Left lung (tissue), 10 donors: ENCODE measurements around the gene ASB8. TPM values are rescaled to one million over a fixed set of nuclear protein-coding genes. Genes with fewer than 3 reads are reported as not detected.
A peak's percentile ranks its signal among the peaks of the same experiment; 100 is the strongest.
"Not testable (repeated sequence)": the region's sequence is repeated elsewhere in the genome, so short reads cannot be mapped to it uniquely, and the experiment has no call there.

Source experiments
- ATAC-seq: fragments of 200-7000 bp; cut with Tn5 transposase; one replicate; pipeline ENCODE4 v1.9.1; 2020; ENCODE audit warnings: moderate library complexity
- DNase-seq, 4 donors: peaks; one replicate each; pipeline ENCODE4 v3.0.0-alpha.2; 2013 to 2020
- H3K27ac ChIP-seq, 2 donors: fragments of 200-600 bp; sonication (generic) in 1 of 2; one replicate each; pipeline versions ENCODE4 v1.5.0 to v1.8.0; 2020 to 2021
- H3K27me3 ChIP-seq, 2 donors: fragments of 200-600 bp; sonication (generic) in 1 of 2; one replicate each; pipeline versions ENCODE4 v1.5.0 to v1.8.0; 2020 to 2021
- H3K36me3 ChIP-seq, 2 donors: fragments of 200-600 bp; sonication (generic) in 1 of 2; one replicate each; pipeline versions ENCODE4 v1.5.0 to v1.8.0; 2020 to 2021
- H3K4me1 ChIP-seq, 2 donors: fragments of 200-600 bp; one replicate each; pipeline ENCODE4 v1.8.0; 2021
- H3K4me3 ChIP-seq, 2 donors: fragments of 200-600 bp; sonication (generic) in 1 of 2; one replicate each; pipeline versions ENCODE4 v1.5.0 to v1.8.0; 2020 to 2021; ENCODE audit warnings: mild to moderate bottlenecking in 1 of 2
- H3K9me3 ChIP-seq, 2 donors: fragments of 200-600 bp; sonication (generic) in 1 of 2; one replicate each; pipeline versions ENCODE4 v1.5.0 to v1.8.0; 2020 to 2021
- intact Hi-C, 2 donors: fragments of 100-400 bp; cut with DNase I; formaldehyde crosslinking; loops; one replicate each; pipeline versions ENCODE4 v1.11.2 to v1.14.2; 2022
- polyA plus RNA-seq, 6 donors: library from polyadenylated mRNA; unstranded; fragments of 120-200 nt; gene quantifications; one replicate each; pipeline ENCODE4 v1.2.1, GENCODE V29; 2013; ENCODE audit not compliant: insufficient read length in 6 of 6
- total RNA-seq, 2 donors: library from RNA; stranded (reverse); fragmentation: NEBNext Ultra II Directional; extraction: Animal tissue kit (Norgen Biotek cat#: 25700); gene quantifications; one replicate each; pipeline ENCODE4 v1.2.1, GENCODE V29; 2021
- TF ChIP-seq, protein P1 (sequence below), 2 donors: fragments of 200-600 bp; sonication (generic) in 1 of 2; IDR thresholded peaks; one replicate each; pipeline versions ENCODE4 v1.5.0 to v1.8.0; 2021; ENCODE audit warnings: antibody characterized with exemption in 2 of 2
- donor health status: DM: no; HTN: yes; CAD: no.
- donor health status: DM: no; HTN: no; CAD: no.

Gene ASB8
- total and polyA plus RNA-seq, 8 donors = 26.8 to 44.5 (median 36.3) TPM

DNA sequence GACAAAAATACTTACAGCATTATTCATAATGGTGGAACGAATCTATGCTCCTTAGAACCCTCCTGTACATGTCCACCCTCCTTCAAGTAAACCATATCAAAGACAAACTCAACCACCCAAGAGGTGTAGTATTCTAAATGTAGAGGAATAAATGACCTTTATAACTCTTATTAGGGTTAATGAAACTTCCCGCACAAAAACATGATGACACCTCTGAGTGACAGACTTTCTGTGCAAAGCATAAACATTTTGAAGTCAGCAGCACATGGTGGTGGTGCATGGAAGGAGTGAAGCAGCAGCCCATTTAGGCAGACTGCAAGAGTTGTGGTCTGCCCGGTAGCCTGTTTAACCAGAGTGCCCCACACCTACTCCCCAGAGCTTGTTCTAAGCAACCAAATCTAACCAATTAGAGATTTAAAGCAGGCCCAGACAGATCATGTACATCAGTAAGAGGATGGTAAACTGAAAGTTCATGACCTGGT, 615 bp upstream of the ASB8 start:
- H3K36me3 ChIP-seq = peaks cover 0 to 5% of the 10 kb centered on the region in 2 donors
- peaks cover 0 to 18% of the 10 kb centered on the region in 2 donors for H3K4me1 ChIP-seq
- no peak for DNase-seq
- H3K27ac ChIP-seq = peak overlapping the region; percentile 83 to 89
- H3K27me3 ChIP-seq = no peaks in the 10 kb centered on the region
- TF ChIP-seq, protein P1, sequence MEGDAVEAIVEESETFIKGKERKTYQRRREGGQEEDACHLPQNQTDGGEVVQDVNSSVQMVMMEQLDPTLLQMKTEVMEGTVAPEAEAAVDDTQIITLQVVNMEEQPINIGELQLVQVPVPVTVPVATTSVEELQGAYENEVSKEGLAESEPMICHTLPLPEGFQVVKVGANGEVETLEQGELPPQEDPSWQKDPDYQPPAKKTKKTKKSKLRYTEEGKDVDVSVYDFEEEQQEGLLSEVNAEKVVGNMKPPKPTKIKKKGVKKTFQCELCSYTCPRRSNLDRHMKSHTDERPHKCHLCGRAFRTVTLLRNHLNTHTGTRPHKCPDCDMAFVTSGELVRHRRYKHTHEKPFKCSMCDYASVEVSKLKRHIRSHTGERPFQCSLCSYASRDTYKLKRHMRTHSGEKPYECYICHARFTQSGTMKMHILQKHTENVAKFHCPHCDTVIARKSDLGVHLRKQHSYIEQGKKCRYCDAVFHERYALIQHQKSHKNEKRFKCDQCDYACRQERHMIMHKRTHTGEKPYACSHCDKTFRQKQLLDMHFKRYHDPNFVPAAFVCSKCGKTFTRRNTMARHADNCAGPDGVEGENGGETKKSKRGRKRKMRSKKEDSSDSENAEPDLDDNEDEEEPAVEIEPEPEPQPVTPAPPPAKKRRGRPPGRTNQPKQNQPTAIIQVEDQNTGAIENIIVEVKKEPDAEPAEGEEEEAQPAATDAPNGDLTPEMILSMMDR (IDR thresholded peaks at IDR 0.05) = peak in 1 of 2 donors; percentile 5
- intact Hi-C loops = loop anchor here in 1 of 2 donors (5.0 kb wide), 1 partner anchor 51 kb away; the partner anchor contains the start of gene SENP1
- H3K4me3 ChIP-seq = peak overlapping the region; percentile 78 to 97
- no peak for ATAC-seq
- H3K9me3 ChIP-seq = no peaks in the 10 kb centered on the region

DNA sequence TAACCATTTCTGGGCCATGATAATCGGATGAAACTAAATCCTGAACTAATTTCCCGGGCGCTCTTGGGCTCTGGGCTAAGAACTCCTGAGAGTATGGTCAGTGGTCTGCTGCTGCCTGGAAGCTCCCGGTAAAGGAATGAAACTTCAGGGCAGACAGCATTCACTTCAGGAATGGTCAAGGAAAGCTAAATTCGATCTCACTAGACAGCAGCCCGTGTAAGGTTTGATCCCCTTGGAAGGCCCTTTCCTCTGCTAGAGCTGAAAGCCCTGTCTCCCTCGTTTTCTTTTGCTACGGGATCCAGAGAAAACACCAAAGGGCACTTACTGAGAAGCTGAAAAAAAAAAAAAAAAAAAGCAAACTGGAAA, 680 bp downstream of the ASB8 start:
- ATAC-seq (no peak), DNase-seq (no peak)
- Histone ChIP-seq H3K36me3 (peaks cover 0 to 18% of the 10 kb centered on the region in 2 donors), H3K9me3 (no peaks in the 10 kb centered on the region), H3K27me3 (no peaks in the 10 kb centered on the region), H3K27ac (peak overlapping the region in 1 of 2 donors; percentile 89), H3K4me3 (peak overlapping the region; percentile 78 to 97), H3K4me1 (peaks cover 0 to 18% of the 10 kb centered on the region in 2 donors)
- TF ChIP-seq, protein P1 (IDR thresholded peaks at IDR 0.05) = no peak
- intact Hi-C loops = loop anchor here in 1 of 2 donors (5.0 kb wide), 1 partner anchor 49 kb away; the partner anchor contains the start of gene SENP1

DNA sequence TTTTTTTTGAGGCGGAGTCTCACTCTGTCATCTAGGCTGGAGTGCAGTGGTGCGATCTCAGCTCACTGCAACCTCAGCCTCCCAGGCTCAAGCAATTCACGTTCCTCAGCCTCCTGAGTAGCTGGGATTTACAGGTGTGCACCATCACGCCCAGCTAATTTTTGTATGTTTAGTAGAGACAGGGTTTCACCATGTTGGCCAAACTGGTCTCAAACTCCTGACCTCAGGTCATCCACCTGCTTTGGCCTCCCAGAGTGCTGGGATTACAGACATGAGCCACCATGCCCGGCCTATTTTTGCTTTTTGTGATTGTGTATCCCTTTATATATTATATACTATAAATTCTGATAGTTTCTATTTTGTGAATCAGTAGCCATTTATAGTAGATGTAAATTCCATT, 1.5 kb downstream of the ASB8 start:
- H3K4me3 ChIP-seq, ATAC-seq, H3K27me3 ChIP-seq, H3K27ac ChIP-seq, DNase-seq, H3K9me3 ChIP-seq: not testable (repeated sequence)
- Histone ChIP-seq H3K36me3 (peaks cover 0 to 27% of the 10 kb centered on the region in 2 donors), H3K4me1 (peaks cover 0 to 18% of the 10 kb centered on the region in 2 donors)
- intact Hi-C loops = loop anchor here in 1 of 2 donors (2.0 to 5.0 kb wide), 2 partner anchors 29 to 48 kb away; partner anchors contain the start of gene SENP1

DNA sequence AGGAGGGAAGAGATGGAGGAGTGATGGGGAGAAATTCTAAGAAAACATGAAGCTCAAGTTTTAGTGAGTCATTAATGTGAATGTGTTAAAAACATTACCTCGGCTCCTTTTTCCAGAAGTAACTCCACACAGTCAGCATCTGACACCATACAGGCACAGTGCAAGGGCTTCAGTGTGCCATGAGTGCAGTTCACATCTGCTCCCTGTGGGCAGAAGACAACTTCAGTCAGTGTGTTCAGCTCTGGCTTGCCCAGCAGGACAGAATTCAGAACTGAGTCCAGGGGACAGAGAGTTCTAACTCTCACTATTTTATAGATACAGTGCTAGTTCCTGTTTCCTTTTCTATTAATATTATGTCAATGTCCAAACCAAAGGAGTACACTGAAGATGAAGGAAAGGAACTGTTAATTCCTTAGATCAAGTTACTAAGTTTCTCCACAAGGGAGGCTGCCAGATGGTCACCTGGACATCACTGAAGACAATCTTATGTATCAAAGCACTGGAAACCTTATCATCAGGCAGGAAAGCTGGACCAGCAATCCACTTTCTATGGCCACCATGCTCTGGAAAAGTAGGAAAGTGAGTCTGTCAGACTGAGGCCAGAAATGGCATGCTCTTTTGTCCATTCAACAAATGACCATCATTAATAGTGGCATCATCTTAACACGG, 6.1 kb downstream of the ASB8 start:
- intact Hi-C loops = no loop called here
- TF ChIP-seq, protein P1 (IDR thresholded peaks at IDR 0.05) = no peak
- Histone ChIP-seq H3K4me1 (peaks cover 0 to 7% of the 10 kb centered on the region in 2 donors), H3K27ac (no peak overlapping the region), H3K36me3 (peaks cover 0 to 72% of the 10 kb centered on the region in 2 donors), H3K27me3 (no peaks in the 10 kb centered on the region), H3K4me3 (no peak overlapping the region), H3K9me3 (no peaks in the 10 kb centered on the region)
- DNase-seq (no peak), ATAC-seq (no peak)

DNA sequence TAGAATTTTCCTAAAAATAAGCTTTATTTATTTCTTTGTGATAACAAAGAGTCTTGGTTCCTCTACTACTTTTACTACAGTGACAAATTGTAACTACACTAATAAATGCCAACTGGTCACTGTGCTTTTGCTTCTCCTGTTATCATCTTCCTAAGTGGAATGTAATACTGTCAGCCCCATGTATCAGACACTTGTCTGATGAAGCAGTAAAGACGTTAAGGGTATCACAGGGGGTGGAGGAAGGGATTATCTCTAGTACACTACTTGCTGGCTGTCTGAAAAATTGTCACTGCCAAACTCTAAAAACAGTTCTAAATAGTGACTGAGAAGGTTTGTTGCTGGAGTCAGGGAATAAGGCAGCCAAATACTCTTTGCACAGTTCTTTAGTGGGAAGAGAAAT, 11.3 kb downstream of the ASB8 start:
- no peaks in the 10 kb centered on the region for H3K27me3 ChIP-seq
- H3K4me3 ChIP-seq = no peak overlapping the region
- ATAC-seq (no peak), DNase-seq (no peak)
- H3K27ac ChIP-seq = no peak overlapping the region
- H3K4me1 ChIP-seq = no peaks in the 10 kb centered on the region
- intact Hi-C loops = no loop called here
- peaks cover 0 to 100% of the 10 kb centered on the region in 2 donors for H3K36me3 ChIP-seq
- TF ChIP-seq, protein P1 (IDR thresholded peaks at IDR 0.05) = no peak
- no peaks in the 10 kb centered on the region for H3K9me3 ChIP-seq
